Left lung (tissue), 14 donors: ENCODE data around the gene KREMEN2. TPM values are rescaled to one million over a fixed set of nuclear protein-coding genes. Genes with fewer than 3 reads are reported as not detected.
A peak's percentile ranks its signal among the peaks of the same experiment; 100 is the strongest.

ENCODE experiments used
- ATAC-seq: fragments of 200-7000 bp; cut with Tn5 transposase; one replicate; pipeline ENCODE4 v1.9.1; 2020; ENCODE audit warnings: moderate library complexity
- DNase-seq, 4 donors: peaks; one replicate each; pipeline ENCODE4 v3.0.0-alpha.2; 2013 to 2020
- H3K27ac ChIP-seq, 2 donors: fragments of 200-600 bp; sonication (generic) in 1 of 2; one replicate each; pipeline versions ENCODE4 v1.5.0 to v1.8.0; 2020 to 2021
- H3K27me3 ChIP-seq, 2 donors: fragments of 200-600 bp; sonication (generic) in 1 of 2; one replicate each; pipeline versions ENCODE4 v1.5.0 to v1.8.0; 2020 to 2021
- H3K36me3 ChIP-seq, 2 donors: fragments of 200-600 bp; sonication (generic) in 1 of 2; one replicate each; pipeline versions ENCODE4 v1.5.0 to v1.8.0; 2020 to 2021
- H3K4me1 ChIP-seq, 2 donors: fragments of 200-600 bp; one replicate each; pipeline ENCODE4 v1.8.0; 2021
- H3K4me3 ChIP-seq, 2 donors: fragments of 200-600 bp; sonication (generic) in 1 of 2; one replicate each; pipeline versions ENCODE4 v1.5.0 to v1.8.0; 2020 to 2021; ENCODE audit warnings: mild to moderate bottlenecking in 1 of 2
- H3K9me3 ChIP-seq, 2 donors: fragments of 200-600 bp; sonication (generic) in 1 of 2; one replicate each; pipeline versions ENCODE4 v1.5.0 to v1.8.0; 2020 to 2021
- intact Hi-C, 2 donors: fragments of 100-400 bp; cut with DNase I; formaldehyde crosslinking; loops; one replicate each; pipeline versions ENCODE4 v1.11.2 to v1.14.2; 2022
- long read RNA-seq, 12 donors: library from polyadenylated mRNA in 2 of 12; unstranded in 2 of 12; transcript quantifications; one replicate each; pipeline ENCODE4 v2.0.0 and lab custom pipeline, GENCODE V29; 2019 to 2026
- polyA plus RNA-seq, 6 donors: library from polyadenylated mRNA; unstranded; fragments of 120-200 nt; gene quantifications; one replicate each; pipeline ENCODE4 v1.2.1, GENCODE V29; 2013; ENCODE audit not compliant: insufficient read length in 6 of 6
- total RNA-seq, 2 donors: library from RNA; stranded (reverse); fragmentation: NEBNext Ultra II Directional; extraction: Animal tissue kit (Norgen Biotek cat#: 25700); gene quantifications; one replicate each; pipeline ENCODE4 v1.2.1, GENCODE V29; 2021
- TF ChIP-seq, protein P1 (sequence below), 2 donors: fragments of 200-600 bp; sonication (generic) in 1 of 2; IDR thresholded peaks; one replicate each; pipeline versions ENCODE4 v1.5.0 to v1.8.0; 2021; ENCODE audit warnings: antibody characterized with exemption in 2 of 2
- donor health status: DM: no; HTN: yes; CAD: no.
- donor health status: DM: no; HTN: no; CAD: no.

The KREMEN2 gene, protein sequence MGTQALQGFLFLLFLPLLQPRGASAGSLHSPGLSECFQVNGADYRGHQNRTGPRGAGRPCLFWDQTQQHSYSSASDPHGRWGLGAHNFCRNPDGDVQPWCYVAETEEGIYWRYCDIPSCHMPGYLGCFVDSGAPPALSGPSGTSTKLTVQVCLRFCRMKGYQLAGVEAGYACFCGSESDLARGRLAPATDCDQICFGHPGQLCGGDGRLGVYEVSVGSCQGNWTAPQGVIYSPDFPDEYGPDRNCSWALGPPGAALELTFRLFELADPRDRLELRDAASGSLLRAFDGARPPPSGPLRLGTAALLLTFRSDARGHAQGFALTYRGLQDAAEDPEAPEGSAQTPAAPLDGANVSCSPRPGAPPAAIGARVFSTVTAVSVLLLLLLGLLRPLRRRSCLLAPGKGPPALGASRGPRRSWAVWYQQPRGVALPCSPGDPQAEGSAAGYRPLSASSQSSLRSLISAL
- not detected for total RNA-seq
- under 1 TPM in 5 of 6 donors, not detected in 1; 0.17 to 0.36 (median 0.20) TPM for polyA plus RNA-seq
- long read RNA-seq, donor 1: 0 reads
- long read RNA-seq, donor 2, partial matches to known transcripts: 0 of 1 reads
- long read RNA-seq, donor 2, other reads (novel, unspliced or antisense): 0 of 1 reads
- long read RNA-seq, donor 3: 0 reads
- long read RNA-seq, donor 4: 0 reads
- long read RNA-seq, donor 5: 0 reads
- long read RNA-seq, donor 6: 0 reads
- long read RNA-seq, donor 7: 0 reads
- long read RNA-seq, donor 8: 0 reads
- long read RNA-seq, donor 9: 0 reads
- long read RNA-seq, donor 10: 0 reads
- long read RNA-seq, donor 11: 0 reads
- long read RNA-seq, donor 12: 0 reads

DNA sequence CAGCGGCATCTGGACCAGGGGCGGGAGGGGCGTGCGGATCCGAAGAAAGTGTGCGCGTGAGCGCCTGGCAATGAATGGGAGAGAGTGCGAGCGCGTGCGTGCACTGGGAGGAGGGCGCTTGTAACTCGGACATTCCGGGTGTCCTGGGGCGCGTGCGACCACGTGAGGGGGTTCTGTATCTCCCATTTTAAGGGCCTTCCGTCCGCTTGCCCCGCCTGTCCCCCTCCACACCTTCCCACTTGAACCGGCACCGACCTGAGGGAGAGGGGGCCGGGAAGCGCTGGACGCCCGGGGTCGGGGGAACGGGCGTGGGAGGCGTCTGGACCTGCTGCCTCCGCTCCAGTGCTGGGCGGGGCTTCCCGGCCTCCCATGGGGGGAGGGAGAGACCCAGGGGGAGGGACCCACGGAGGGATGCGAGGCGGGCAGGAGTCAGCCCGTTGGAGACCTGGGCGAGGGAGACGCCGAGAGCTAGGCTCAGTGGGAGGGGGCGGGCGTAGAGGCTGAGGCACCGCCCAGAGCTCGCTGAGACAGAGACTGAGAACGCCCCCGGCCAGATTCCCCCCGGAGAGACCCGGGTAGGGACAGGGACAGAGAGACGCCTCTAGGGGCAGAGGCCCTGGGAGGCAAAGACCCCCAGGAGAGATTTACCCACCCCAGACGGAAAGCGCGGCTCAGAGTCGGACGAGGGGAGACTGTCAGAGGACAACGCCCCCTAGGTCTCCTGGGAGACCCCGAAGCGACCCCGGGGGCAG is at the start of gene KREMEN2:
KREMEN2 (plus strand) TSS at position 553 of the 752 bp plus-strand sequence. CDS start 246 bp downstream, outside the sequence.
- Histone ChIP-seq H3K27ac (no peak within 1 kb of the TSS), H3K4me1 (peaks cover 21 to 62% of the 10 kb centered on the region in 2 donors), H3K9me3 (no peaks in the 10 kb centered on the region), H3K27me3 (peaks cover 69 to 99% of the 10 kb centered on the region in 2 donors), H3K36me3 (no peaks in the 10 kb centered on the region), H3K4me3 (peak within 1 kb of the TSS in 1 of 2 donors; percentile 26)
- intact Hi-C loops: no loop called here
- TF ChIP-seq, protein P1, sequence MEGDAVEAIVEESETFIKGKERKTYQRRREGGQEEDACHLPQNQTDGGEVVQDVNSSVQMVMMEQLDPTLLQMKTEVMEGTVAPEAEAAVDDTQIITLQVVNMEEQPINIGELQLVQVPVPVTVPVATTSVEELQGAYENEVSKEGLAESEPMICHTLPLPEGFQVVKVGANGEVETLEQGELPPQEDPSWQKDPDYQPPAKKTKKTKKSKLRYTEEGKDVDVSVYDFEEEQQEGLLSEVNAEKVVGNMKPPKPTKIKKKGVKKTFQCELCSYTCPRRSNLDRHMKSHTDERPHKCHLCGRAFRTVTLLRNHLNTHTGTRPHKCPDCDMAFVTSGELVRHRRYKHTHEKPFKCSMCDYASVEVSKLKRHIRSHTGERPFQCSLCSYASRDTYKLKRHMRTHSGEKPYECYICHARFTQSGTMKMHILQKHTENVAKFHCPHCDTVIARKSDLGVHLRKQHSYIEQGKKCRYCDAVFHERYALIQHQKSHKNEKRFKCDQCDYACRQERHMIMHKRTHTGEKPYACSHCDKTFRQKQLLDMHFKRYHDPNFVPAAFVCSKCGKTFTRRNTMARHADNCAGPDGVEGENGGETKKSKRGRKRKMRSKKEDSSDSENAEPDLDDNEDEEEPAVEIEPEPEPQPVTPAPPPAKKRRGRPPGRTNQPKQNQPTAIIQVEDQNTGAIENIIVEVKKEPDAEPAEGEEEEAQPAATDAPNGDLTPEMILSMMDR (IDR thresholded peaks at IDR 0.05): no peak
- DNase-seq (peak in 2 of 4 donors; percentile 40 to 80), ATAC-seq (no peak)

DNA sequence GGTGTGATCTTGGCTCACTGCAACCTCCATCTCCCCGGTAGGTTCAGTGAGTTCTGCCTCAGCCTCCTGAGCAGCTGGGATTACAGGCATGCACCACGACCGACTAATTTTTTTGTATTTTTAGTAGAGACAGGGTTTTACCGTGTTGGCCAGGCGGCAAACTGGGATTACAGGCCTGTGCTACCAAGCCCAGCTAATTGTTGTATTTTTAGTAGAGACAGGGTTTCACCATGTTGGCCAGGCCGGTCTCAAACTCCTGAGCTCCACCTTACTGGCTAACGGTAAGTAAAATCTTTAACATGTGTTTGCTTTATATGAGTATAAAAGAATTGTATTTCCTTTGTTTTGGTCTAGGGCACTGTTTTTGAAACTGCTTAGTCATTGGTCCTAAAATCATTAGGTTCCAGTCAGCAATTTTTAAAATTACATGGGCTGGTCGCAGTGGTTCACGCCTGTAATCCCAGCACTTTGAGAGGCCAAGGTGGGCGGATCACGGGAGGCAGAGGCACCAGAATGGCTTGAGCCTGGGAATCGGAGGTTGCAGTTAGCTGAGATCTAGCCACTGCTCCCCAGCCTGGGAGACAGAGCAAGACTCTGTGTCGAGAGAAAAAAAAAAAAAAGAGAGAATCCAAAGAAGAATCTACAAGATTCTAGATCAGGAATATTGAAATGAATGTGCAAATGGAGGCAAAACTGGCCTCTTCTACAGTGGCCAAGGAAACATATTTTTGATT is 48.7 kb upstream of the KREMEN2 start:
- ATAC-seq: no peak
- peaks cover 0 to 39% of the 10 kb centered on the region in 2 donors for H3K36me3 ChIP-seq
- no peak for DNase-seq
- peaks cover 6 to 35% of the 10 kb centered on the region in 2 donors for H3K4me1 ChIP-seq
- H3K9me3 ChIP-seq: no peaks in the 10 kb centered on the region
- H3K27ac ChIP-seq: no peak overlapping the region
- TF ChIP-seq, protein P1 (IDR thresholded peaks at IDR 0.05): no peak
- intact Hi-C loops: no loop called here
- H3K27me3 ChIP-seq: no peaks in the 10 kb centered on the region
- no peak overlapping the region for H3K4me3 ChIP-seq

DNA sequence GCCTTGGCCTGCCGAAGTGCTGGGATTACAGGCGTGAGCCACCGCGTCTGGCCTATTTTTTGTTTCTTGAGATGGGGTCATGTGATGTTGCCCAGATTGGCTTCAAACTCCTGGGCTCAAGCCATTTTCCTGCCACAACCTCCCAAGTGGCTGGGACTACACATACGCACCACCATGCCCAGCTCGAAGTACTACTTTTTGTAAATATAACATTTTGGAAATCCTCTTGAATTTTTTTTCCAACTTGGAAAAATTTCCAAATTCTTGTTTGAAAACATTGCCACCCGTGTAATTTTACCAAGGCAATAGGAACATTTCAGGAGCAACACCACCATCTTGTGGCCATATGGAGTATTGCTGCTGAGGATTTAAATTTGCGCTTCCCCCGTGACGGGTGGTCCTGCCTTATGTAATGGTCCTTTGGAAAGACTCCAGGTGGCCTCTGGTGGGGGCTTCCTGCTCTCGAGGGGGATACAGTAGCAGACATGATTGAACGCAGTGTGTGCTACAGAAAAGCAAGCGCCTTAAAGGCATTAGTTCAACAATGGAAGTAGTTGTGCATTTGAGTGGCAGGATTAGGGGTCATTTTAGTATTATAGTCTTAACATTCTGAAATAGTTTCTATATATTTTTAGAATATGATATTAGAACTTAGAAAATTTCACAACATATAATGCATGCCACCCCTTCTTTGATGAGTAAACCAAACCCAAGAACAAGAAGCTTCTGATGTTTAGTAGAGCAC is 44.4 kb upstream of the KREMEN2 start:
- TF ChIP-seq, protein P1 (IDR thresholded peaks at IDR 0.05): peak; percentile 82 to 88
- peak overlapping the region in 1 of 2 donors; percentile 28 for H3K27ac ChIP-seq
- intact Hi-C loops: loop anchor here in 1 of 2 donors (10.0 kb wide), 1 partner anchor 45 kb away; no protein-coding TSS in a partner anchor
- no peak overlapping the region for H3K4me3 ChIP-seq
- H3K4me1 ChIP-seq: peaks cover 0 to 15% of the 10 kb centered on the region in 2 donors
- H3K9me3 ChIP-seq: no peaks in the 10 kb centered on the region
- no peaks in the 10 kb centered on the region for H3K27me3 ChIP-seq
- peaks cover 0 to 40% of the 10 kb centered on the region in 2 donors for H3K36me3 ChIP-seq
- DNase-seq (peak in 2 of 4 donors; percentile 70 to 79), ATAC-seq (peak; percentile 93)

DNA sequence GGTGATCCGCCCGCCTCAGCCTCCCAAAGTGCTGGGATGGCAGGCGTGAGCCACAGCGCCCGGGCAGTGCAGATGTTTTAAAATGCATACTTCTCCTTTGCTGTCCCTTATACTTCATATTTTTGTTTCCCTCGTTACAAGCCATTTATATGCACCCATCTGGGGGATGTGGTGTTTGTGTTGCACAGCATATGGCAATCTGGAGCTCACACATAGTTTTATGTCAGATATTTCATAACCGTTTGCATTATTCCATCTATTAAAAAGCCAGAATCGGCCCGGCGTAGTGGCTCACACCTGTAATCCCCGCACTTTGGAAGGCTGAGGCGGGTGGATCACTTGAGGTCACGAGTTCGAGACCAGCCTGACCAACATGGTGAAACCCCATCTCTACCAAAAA is 40.6 kb upstream of the KREMEN2 start:
- intact Hi-C loops: loop anchor here in 1 of 2 donors (10.0 kb wide), 1 partner anchor 49 kb away; no protein-coding TSS in a partner anchor
- no peaks in the 10 kb centered on the region for H3K27me3 ChIP-seq
- peaks cover 0 to 19% of the 10 kb centered on the region in 2 donors for H3K4me1 ChIP-seq
- no peak overlapping the region for H3K27ac ChIP-seq
- ATAC-seq (no peak), DNase-seq (peak in 1 of 4 donors; percentile 53)
- H3K4me3 ChIP-seq: no peak overlapping the region
- H3K36me3 ChIP-seq: peaks cover 0 to 18% of the 10 kb centered on the region in 2 donors
- H3K9me3 ChIP-seq: no peaks in the 10 kb centered on the region
- TF ChIP-seq, protein P1 (IDR thresholded peaks at IDR 0.05): no peak
